ENCODE data around the gene ABCE1. TPM values are rescaled to one million over a fixed set of nuclear protein-coding genes. Genes with fewer than 3 reads are reported as not detected.

Gene ABCE1
- total RNA-seq = 30.6 TPM
- long read RNA-seq, transcript ABCE1-201 (18 exons, 3,921 nt) = major isoform, 16 of 19 reads
- long read RNA-seq, partial matches to known transcripts = 0 of 19 reads
- long read RNA-seq, other reads (novel, unspliced or antisense) = 3 of 19 reads

DNA sequence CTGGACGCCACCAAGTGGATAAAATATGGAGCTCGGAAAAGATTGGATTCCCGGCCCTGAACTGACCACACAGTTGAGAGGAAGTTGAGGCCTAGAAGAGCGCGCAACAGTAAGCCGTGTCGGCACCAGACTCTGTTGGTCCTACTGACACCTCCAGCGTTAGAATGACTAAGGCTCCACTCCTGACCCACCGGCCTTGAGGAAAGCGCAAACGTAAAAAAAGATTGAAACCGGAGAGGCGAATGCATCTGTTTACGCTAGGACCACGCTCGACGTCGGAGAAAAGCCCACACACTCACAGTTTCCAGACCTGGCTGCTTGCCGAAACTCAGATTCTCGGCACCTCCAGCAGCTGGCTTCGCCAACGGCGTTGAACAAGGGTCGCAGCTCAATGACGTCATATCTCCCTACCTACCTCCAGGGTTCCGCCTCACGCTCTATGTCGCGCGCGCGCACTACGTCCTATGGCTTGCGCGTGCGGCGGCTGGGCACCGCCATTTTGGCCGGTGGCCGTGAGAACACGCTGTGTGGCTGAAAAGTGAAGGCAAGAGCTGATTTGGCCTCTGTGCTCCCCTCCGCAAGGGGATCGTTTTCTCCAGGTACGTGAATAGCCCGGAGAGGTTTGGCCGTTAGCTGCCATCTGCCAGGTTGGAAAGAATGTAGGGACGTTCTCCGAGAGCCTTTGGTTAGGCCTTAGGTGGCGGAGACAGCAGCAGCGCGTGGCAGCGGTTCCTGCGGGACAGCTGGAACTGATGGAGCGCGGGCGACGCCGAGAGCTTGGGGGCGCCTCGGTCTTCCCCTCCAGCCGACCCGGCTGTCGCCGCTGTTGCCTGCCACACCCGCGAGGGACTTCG, at the start of gene ABCE1, which contains the start of gene ANAPC10:
TSS of gene ABCE1 (plus strand) at position 491 of the 854 bp plus-strand sequence. CDS start 6,102 bp downstream, outside the sequence.
TSS of gene ANAPC10 (minus strand) at position 376 of the 854 bp plus-strand sequence. CDS start 2,097 bp downstream, outside the sequence.
- DNase-seq (ENCODE audit: missing footprints) (peak; percentile 97), ATAC-seq (peak; percentile 99)
- intact Hi-C loops (cut with DNase I) = no loop called here

GRCh38 chr4:145048817-145049216, 49.3 kb upstream of the ABCE1 start:
- intact Hi-C loops (cut with DNase I) = no loop called here
- ATAC-seq = no peak
- no peak for DNase-seq (ENCODE audit: missing footprints)

DNA sequence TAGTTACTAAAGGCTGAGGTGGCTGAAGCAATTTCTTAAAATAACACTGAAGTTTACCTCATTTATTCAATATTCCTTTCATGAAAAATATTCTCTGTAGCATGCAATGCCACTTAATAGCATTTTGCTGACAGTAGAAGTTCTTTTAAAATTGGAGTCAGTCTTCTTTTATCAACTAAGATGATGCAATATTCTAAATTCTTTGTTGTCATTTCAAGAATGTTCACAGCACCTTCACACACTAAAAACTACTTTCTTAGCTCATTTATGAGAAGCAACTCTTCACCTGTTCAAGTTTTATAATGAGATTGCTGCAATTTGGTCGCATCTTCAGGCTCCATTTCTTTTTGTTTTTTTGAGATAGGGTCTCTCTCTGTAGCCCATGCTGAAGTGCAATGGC, 48.9 kb upstream of the ABCE1 start:
- no peak for ATAC-seq
- intact Hi-C loops (cut with DNase I) = no loop called here
- DNase-seq (ENCODE audit: missing footprints) = no peak

DNA sequence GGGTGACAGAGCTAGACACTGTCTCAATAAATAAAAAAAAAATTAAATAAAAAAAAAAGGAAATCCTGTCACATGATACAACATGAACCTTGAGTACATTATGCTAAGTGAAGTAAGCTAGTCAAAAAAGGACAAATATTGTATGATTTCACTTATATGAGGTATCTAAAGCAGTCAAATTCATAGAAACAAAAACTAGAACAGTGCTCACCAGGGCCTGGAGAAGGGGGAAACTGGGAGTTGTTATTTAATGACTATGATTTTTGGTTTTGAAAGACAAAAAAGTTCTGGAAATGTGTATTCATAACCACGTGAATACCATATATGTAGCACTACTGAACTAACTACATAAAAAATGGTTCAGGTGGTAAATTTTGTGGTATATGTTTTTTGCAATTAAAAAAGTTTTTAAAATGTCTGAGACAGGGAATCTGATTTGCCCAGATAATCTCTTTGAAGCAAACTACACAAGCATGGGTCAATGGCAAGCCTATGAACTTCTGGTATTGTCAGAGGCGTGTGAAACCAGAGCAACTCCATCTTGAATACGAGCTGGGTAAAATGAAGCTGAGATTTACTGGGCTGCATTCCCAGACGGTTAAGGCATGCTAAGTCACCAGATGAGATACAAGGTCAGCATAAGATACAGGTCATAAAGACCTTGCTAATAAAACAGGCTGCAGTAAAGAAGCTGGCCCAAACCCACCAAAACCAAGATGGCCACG, 42.4 kb upstream of the ABCE1 start:
- intact Hi-C loops (cut with DNase I) = no loop called here

GRCh38 chr4:145056325-145057130, 41.6 kb upstream of the ABCE1 start:
- ATAC-seq = no peak
- no peak for DNase-seq (ENCODE audit: missing footprints)
- intact Hi-C loops (cut with DNase I) = no loop called here

More for the DNA sequence above, 42.4 kb upstream of the ABCE1 start:
- DNase-seq (ENCODE audit: missing footprints) = no peak
- no peak for ATAC-seq

DNA sequence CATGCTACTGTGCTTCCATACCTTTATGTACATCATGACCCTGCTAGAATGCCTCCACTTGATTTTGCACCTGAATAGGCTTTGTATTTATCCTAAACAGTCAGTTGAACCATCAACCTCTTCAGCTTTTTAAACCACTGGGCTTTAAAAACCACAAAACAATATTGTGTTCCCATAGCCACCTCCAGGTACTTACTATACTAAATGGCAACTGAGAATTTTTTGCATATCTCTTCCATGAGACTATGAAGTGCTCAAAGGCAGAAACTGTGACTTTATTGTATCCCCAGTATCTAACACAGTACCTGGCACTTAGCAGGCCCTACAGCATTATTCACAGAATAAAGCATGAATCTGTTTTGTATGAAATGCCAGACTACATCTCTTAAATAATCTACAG, 39.9 kb upstream of the ABCE1 start:
- DNase-seq (ENCODE audit: missing footprints) = no peak
- intact Hi-C loops (cut with DNase I) = no loop called here
- ATAC-seq = no peak

GRCh38 chr4:145061318-145061920, 36.7 kb upstream of the ABCE1 start:
- DNase-seq (ENCODE audit: missing footprints) = no peak
- ATAC-seq = peak; percentile 44
- intact Hi-C loops (cut with DNase I) = loop anchor here (5.0 kb wide), 1 partner anchor 889 kb away; no protein-coding TSS in a partner anchor

DNA sequence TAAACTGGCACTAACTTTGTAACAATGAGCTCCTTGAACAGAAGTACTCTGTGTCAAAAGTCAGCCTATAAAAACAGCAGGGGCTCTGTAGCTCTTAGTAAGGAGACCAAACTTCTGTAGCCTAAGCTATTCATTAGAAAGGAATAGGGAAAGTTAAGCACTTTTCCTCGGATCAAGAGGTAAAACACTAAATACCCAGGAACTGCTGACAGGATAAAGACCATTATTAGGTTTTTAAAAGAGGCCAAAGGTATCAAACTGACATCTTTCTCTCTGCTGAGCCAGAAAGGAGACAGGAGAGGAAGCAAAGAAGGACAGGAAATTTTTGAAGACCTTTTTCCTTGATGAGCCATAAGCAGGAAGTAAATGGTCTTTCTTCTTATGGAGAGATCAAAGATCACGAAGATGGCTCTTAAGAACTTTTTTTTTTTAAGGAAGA, 32.0 kb upstream of the ABCE1 start:
- ATAC-seq = no peak
- intact Hi-C loops (cut with DNase I) = no loop called here
- no peak for DNase-seq (ENCODE audit: missing footprints)

GRCh38 chr4:145069361-145069760, 28.8 kb upstream of the ABCE1 start:
- intact Hi-C loops (cut with DNase I) = no loop called here
- DNase-seq (ENCODE audit: missing footprints) (no peak), ATAC-seq (no peak)

DNA sequence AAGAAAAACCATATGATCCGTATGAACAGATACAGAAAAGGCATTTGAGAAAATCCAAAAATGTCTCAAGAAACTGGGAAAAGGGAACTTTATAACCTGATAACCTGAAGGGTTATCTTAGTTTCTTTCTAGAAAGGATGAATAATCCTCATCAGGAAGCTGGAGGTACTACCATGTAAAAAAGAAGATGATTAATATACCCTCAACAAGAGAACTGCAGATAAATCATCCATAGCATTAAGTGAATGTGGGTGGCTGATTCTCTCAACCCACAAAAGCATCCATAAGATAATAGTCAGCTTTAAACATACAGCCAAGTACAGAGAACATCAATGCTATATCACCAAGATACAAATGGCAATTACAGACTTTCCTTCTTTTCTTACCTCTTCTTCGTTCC, 26.6 kb upstream of the ABCE1 start:
- ATAC-seq = no peak
- no peak for DNase-seq (ENCODE audit: missing footprints)
- intact Hi-C loops (cut with DNase I) = no loop called here

DNA sequence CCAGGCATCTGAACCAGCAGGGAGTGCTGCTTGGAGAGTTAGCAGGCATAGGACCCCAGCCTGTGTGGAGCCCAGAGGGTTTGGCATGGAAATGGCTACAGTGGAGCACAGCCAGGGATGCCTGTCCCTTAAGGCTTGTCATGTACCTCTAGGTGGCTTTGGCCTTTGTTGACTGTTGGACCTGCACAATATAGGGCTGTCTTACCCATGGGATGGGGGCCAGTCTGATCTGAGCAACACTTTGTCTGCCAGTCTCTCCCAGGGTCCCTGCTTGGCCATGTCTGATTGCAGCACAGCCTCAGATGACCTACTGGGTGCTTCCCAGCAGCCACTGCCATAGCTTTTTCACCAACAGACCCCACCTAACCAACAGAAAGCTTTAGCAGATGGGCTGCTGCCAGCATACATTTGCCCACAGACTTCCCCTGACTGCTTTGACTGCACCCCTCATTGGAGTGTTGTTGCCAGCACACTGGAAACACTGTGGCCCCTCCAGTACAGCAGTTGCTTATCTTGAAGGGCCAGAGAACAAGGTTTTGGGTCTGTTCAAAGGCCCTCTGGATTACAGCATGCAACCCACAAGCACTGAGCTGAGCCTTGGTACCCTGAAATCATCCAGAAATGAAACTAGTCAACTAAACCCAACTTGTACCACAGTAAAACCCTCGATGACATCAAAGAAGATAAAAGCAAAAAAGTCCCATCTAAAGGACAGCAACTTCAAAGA, 22.2 kb upstream of the ABCE1 start:
- ATAC-seq (no peak), DNase-seq (ENCODE audit: missing footprints) (no peak)
- intact Hi-C loops (cut with DNase I) = no loop called here

DNA sequence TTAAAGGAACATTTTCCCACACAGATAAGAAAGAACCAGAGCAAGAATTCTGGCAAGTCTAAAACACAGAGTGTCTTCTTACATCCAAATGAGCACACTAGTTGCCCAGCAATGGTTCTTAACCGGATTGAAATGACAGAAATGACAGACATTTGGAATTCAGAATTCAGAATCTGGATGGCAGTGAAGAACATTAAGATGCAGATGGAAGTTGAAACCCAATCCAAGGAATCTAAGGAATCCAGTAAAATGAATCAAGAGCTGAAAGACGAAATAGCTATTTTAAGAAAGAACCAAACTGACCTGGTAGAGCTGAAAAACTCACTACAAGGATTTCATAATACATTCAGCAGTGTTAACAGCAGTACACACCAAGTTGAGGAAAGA, 21.6 kb upstream of the ABCE1 start:
- DNase-seq (ENCODE audit: missing footprints) = no peak
- intact Hi-C loops (cut with DNase I) = no loop called here
- no peak for ATAC-seq

- DNase-seq (ENCODE audit: missing footprints) (no peak), ATAC-seq (no peak)
- intact Hi-C loops (cut with DNase I) = no loop called here
These were observed 16.4 kb upstream of the ABCE1 start for GRCh38 chr4:145081756-145082155.

DNA sequence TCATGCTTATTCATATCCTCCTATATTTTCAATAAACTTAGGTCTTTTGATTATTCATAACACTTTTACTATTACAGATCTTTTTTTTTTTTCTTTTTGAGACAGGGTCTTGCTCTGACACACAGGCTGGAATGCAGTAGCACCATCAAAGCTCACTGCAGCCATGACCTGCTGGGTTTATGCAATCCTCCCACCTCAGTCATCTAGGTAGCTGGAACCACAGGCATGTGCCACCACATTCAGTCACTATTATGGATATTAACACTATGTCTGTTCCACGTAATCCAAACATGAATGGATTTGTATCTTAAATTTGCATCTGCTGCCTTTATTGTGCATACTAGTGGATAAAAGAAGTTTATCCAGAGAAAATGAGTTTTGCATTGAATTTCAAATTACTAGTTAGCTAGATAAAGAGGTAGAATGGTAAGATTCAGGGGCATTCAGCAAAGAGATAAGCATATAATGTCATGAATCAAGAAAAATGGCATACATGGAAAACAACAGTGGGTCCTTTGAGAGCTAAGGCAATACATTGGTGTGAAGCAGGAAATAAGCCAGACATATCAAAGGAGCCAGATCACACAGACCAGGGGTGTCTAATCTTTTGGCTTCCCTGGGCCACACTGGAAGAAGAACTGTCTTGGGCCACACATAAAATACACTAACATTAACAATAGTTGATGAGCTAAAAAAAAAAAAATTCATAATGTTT, 14.1 kb upstream of the ABCE1 start:
- intact Hi-C loops (cut with DNase I) = no loop called here
- ATAC-seq (no peak), DNase-seq (ENCODE audit: missing footprints) (no peak)

DNA sequence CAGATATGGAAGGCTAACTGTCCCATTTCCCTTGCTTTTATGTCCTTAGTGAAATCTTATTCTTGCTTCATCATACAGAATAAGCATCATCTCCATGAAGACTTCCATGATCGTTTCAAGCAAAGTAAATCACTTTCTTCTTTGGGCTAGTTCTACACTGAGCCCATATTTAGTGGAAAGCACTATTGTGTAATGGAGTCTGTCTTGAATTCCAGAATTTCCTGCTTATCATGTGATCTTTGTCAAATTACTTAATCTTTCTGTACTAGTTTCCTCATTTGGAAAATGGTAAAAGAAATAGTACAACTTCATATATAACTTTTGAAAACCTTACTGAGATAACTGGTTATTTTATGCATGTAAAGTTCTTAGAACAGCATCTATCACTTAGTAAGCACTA, 7.7 kb upstream of the ABCE1 start:
- DNase-seq (ENCODE audit: missing footprints) (no peak), ATAC-seq (no peak)
- intact Hi-C loops (cut with DNase I) = no loop called here

DNA sequence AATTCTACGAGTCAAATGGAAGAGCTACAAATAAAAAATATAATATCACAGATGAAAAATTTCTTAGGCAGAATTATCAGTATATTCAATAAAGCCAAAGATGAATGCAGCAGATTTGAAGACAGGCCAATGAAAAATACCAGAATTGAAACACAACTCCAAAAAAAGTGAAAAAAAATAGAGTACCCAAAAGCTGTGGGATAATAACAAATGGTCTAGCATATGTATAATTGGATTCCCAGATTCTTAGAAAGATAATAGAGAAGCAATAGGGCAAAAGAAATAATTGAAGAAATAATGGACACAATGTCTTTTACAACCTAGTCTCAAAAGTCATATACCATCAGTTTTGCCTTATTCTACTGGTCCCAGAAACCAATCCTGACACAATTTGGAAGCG, 4.5 kb upstream of the ABCE1 start:
- ATAC-seq = no peak
- no peak for DNase-seq (ENCODE audit: missing footprints)

DNA sequence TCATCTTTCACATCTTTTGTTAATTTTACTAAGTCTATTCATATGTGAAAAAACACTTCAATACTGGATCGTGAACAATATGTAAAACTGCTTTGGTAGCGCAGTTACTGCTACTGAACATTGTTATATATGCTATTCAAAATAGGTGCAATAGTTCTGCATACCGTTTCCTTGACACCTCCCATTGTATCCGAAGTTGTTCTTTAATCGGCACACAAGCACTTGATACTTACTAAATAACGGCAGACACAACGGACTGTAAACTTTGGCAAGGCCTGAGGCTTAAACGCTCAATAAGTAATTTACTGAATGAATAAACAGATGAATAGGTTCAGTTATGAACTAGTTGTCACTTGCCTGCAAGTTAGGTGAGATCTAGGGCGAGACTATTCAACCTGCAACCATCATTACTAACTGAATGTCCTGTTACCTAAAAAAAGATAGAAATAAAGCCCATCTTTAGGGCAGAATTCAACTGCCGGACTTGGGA, 735 bp upstream of the ABCE1 start:
- no peak for ATAC-seq
- intact Hi-C loops (cut with DNase I) = no loop called here
- no peak for DNase-seq (ENCODE audit: missing footprints)

More for the DNA sequence above, 4.5 kb upstream of the ABCE1 start:
- intact Hi-C loops (cut with DNase I) = no loop called here
